ACC112 (cell line): Measurements from ENCODE around the gene STK39.

Source experiments
- H2AFZ ChIP-seq: fragments of 200-600 bp; sonication (generic); one replicate; pipeline ENCODE4 v1.6.0; 2017; ENCODE audit warnings: antibody characterized with exemption, low read length; ENCODE audit not compliant: unreplicated experiment
- H3K27ac ChIP-seq: fragments of 200-600 bp; sonication (generic); 2 replicates; pipeline ENCODE4 v1.5.1; 2014; ENCODE audit warnings: low read depth, mild to moderate bottlenecking, antibody characterized with exemption, low read length, moderate library complexity
- H3K27me3 ChIP-seq: fragments of 200-600 bp; sonication (generic); 2 replicates; pipeline ENCODE4 v1.6.1; 2014; ENCODE audit warnings: mild to moderate bottlenecking, antibody characterized with exemption, low read length, moderate library complexity, mixed read lengths; ENCODE audit not compliant: insufficient read depth
- H3K36me3 ChIP-seq: fragments of 200-600 bp; sonication (generic); 2 replicates; pipeline ENCODE4 v1.6.1; 2016; ENCODE audit warnings: mild to moderate bottlenecking, antibody characterized with exemption, low read length, moderate library complexity, mixed read lengths; ENCODE audit not compliant: insufficient read depth
- H3K4me1 ChIP-seq: fragments of 200-600 bp; sonication (generic); one replicate; pipeline ENCODE4 v1.6.1; 2016; ENCODE audit warnings: low read length, mixed read lengths; ENCODE audit not compliant: insufficient read depth, unreplicated experiment, control insufficient read depth
- H3K4me3 ChIP-seq: fragments of 200-600 bp; sonication (generic); 2 replicates; pipeline ENCODE4 v1.5.1; 2014; ENCODE audit warnings: mild to moderate bottlenecking, low read depth, low read length
- H3K79me2 ChIP-seq: fragments of 200-600 bp; sonication (generic); one replicate; pipeline ENCODE4 v1.6.0; 2016; ENCODE audit warnings: low read length; ENCODE audit not compliant: control insufficient read depth, unreplicated experiment, insufficient read depth

The STK39 gene

GRCh38 chr2:168256448-168256847 is 9.1 kb upstream of the STK39 start:
- no peaks in the 10 kb centered on the region for H3K79me2 ChIP-seq
- H3K27ac ChIP-seq, result no peak overlapping the region
- H2AFZ ChIP-seq, result no peak overlapping the region
- no peak overlapping the region for H3K4me3 ChIP-seq
- H3K27me3 ChIP-seq, result no peaks in the 10 kb centered on the region
- no peaks in the 10 kb centered on the region for H3K36me3 ChIP-seq
- peaks cover 4% of the 10 kb centered on the region for H3K4me1 ChIP-seq

- no peak overlapping the region for H3K27ac ChIP-seq
Observed at GRCh38 chr2:168255866-168256265, 8.5 kb upstream of the STK39 start.

DNA sequence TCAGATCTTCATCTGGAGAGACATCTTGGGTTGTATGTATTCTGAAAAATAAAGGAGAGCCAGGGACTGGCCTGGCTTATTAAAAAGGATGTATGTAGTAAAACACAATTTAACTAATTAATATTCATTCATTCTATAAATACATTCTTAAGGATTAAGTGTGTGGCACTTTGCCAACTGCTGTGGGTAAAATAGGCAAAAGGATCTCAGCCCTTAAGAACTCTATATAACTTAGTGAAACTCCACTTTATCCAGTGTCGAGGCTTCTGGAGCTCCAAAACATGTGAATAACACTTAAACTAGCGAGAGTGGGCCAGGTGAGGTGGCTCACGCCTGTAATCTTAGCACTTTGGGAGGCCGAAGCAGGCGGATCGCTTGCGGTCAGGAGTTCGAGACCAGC is 7.7 kb upstream of the STK39 start:
- Histone ChIP-seq H3K36me3 (no peaks in the 10 kb centered on the region), H3K27ac (no peak overlapping the region), H3K79me2 (no peaks in the 10 kb centered on the region), H3K27me3 (no peaks in the 10 kb centered on the region), H3K4me1 (peaks cover 4% of the 10 kb centered on the region), H2AFZ (peak overlapping the region; percentile 78), H3K4me3 (no peak overlapping the region)

More at GRCh38 chr2:168255866-168256265, 8.5 kb upstream of the STK39 start:
- Histone ChIP-seq H3K4me1 (peaks cover 4% of the 10 kb centered on the region), H3K36me3 (no peaks in the 10 kb centered on the region), H3K79me2 (no peaks in the 10 kb centered on the region), H3K27me3 (no peaks in the 10 kb centered on the region), H2AFZ (no peak overlapping the region), H3K4me3 (no peak overlapping the region)

GRCh38 chr2:168254158-168254935 is 7.0 kb upstream of the STK39 start:
- Histone ChIP-seq H3K4me3 (no peak overlapping the region), H3K4me1 (peaks cover 4% of the 10 kb centered on the region), H3K27me3 (no peaks in the 10 kb centered on the region), H2AFZ (peak overlapping the region; percentile 78), H3K36me3 (no peaks in the 10 kb centered on the region), H3K79me2 (no peaks in the 10 kb centered on the region), H3K27ac (no peak overlapping the region)

DNA sequence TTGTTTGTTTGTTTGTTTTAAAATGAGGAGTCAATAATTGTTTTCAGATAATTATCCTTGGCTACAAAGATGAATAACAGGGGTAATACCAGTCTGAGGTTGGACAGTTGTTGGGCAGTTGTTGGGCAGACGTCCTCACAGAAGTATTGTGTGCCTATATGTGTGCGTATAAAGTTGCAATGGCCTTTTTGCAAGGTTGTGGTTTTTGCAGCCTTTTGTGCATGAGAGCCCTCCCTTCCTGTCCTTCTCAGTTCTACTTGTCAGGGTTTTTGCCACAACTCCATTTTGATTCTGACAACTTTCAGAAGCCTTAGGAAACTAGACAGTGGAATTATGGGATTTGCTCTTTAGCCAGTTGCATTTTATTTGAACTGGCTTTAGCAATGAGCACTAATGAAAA is 6.0 kb upstream of the STK39 start:
- Histone ChIP-seq H3K36me3 (no peaks in the 10 kb centered on the region), H3K79me2 (no peaks in the 10 kb centered on the region), H3K27ac (no peak overlapping the region), H2AFZ (no peak overlapping the region), H3K4me1 (peaks cover 7% of the 10 kb centered on the region), H3K27me3 (no peaks in the 10 kb centered on the region), H3K4me3 (no peak overlapping the region)

DNA sequence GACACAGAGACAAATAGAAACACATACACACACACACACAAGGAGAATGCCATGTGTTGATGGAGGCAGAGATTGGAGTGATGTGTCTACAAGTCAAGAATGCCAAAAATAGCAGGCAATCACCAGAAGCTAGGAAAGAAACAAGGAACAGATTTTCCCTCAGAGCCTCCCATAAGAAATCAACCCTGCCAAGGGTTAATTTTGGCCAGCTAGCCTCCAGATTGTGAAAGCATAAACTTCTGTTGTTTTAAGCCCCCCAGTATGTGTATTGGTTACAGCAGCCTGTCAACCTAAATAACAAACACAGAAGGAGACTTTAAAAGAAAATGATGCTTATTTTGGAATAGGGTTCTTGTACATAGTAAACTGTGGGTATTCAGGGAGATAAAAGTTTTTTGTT is 5.6 kb upstream of the STK39 start:
- no peaks in the 10 kb centered on the region for H3K27me3 ChIP-seq
- no peaks in the 10 kb centered on the region for H3K79me2 ChIP-seq
- H3K4me3 ChIP-seq, result no peak overlapping the region
- no peaks in the 10 kb centered on the region for H3K36me3 ChIP-seq
- no peak overlapping the region for H3K27ac ChIP-seq
- H3K4me1 ChIP-seq, result peaks cover 11% of the 10 kb centered on the region
- no peak overlapping the region for H2AFZ ChIP-seq

- Histone ChIP-seq H3K27ac (peak overlapping the region; percentile 13; the same call in 1 of the 2 replicates), H3K27me3 (no peaks in the 10 kb centered on the region), H3K4me3 (peak overlapping the region; percentile 90), H3K36me3 (no peaks in the 10 kb centered on the region), H3K79me2 (peaks cover 40% of the 10 kb centered on the region), H2AFZ (peak overlapping the region; percentile 76), H3K4me1 (peaks cover 26% of the 10 kb centered on the region)
Observed at GRCh38 chr2:168246483-168247340, 683 bp downstream of the STK39 start.

DNA sequence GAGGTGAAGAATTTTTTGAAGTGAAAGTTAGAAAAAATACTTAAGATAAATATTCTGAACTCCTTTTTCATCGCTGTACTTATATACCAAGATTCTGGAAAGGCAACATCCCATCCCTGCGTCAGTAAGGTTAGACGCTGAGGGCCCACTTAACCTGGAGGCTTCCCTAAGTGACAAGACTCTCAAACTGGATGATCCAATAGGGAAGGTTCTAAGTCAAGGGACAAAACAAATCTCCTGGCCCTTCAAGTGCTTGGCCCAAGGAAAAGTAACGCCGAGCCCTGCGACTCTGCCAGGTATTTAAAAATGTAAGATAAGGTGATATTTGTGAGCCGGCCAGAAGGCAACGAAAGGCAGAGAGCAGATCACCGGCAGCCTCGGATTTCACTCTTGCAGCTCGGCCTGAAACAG is 1.3 kb downstream of the STK39 start:
- Histone ChIP-seq H3K79me2 (peaks cover 42% of the 10 kb centered on the region), H2AFZ (peak overlapping the region; percentile 76)

DNA sequence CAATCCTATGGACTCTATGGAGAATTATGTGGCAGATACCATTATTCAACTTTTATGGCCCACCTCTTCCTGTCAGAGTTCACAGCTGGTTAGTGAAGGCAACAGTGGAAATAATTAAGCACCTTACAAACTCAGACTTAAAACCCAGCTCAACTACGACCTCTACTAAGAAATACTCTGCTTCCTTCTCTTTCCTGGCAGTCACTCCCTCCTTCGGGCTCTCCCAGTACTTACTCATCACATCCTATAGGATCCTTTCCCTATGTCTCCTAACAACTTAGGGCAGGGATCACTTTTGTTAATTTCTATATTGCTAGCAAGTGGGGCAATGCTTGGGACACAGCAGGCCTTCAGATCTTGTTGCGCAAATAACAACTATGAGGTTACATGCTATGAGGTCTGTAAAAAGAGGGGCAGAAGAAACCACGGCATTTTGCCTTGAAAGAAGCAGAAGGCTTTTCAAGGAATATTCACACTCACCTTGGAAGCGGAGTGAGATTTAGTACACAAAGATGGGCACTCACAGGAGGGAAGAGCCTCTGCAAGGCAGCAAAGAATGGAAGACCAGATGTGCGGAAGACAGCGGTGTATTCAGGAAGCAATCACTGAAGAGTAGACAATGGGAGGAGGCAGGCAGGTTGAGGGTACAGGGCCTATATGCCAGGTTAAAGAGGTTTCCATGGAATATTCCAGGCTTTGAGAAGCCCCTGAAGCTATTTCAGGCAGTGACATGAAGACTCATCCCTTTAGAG is 2.1 kb downstream of the STK39 start:
- Histone ChIP-seq H3K27me3 (no peaks in the 10 kb centered on the region), H3K36me3 (no peaks in the 10 kb centered on the region), H2AFZ (no peak overlapping the region), H3K4me1 (peaks cover 26% of the 10 kb centered on the region), H3K4me3 (peak overlapping the region; percentile 52; the same call in 1 of the 2 replicates), H3K27ac (no peak overlapping the region), H3K79me2 (peaks cover 47% of the 10 kb centered on the region)

More for the DNA sequence above, 1.3 kb downstream of the STK39 start:
- Histone ChIP-seq H3K27me3 (no peaks in the 10 kb centered on the region), H3K4me1 (peaks cover 26% of the 10 kb centered on the region), H3K4me3 (peak overlapping the region; percentile 90), H3K27ac (peak overlapping the region; percentile 13; the same call in 1 of the 2 replicates), H3K36me3 (no peaks in the 10 kb centered on the region)

- H3K27me3 ChIP-seq, result no peaks in the 10 kb centered on the region
- peaks cover 49% of the 10 kb centered on the region for H3K79me2 ChIP-seq
- peaks cover 26% of the 10 kb centered on the region for H3K4me1 ChIP-seq
- H3K27ac ChIP-seq, result no peak overlapping the region
- H2AFZ ChIP-seq, result no peak overlapping the region
- no peaks in the 10 kb centered on the region for H3K36me3 ChIP-seq
- H3K4me3 ChIP-seq, result no peak overlapping the region
Observed at GRCh38 chr2:168244318-168244717, 3.1 kb downstream of the STK39 start.
